ENCODE results near the gene SLC35F5.

- no peak for TF ChIP-seq POLR2AphosphoS5 (IDR thresholded peaks at IDR 0.05; ENCODE audit: low read depth, low read length)
- TF ChIP-seq EZH2 (conservative IDR thresholded peaks at IDR 0.05; ENCODE audit: low read depth, low read length), result no peak
- TF ChIP-seq MZF1 (CRISPR knock-in tag; IDR thresholded peaks at IDR 0.05; ENCODE audit: borderline replicate concordance), result no peak
- TF ChIP-seq EP300 (IDR thresholded peaks at IDR 0.05; ENCODE audit: low read depth in 2 of 2, low read length in 2 of 2), result no peak
- no peak for TF ChIP-seq EP300 (CRISPR knock-in tag; IDR thresholded peaks at IDR 0.05; ENCODE audit: borderline replicate concordance)
- no peak for TF ChIP-seq CTCF (CRISPR knock-in tag; IDR thresholded peaks at IDR 0.05)
- TF ChIP-seq PHF21A (CRISPR knock-in tag; IDR thresholded peaks at IDR 0.05), result no peak
- no peak for TF ChIP-seq NR2C2 (CRISPR knock-in tag; IDR thresholded peaks at IDR 0.05; ENCODE audit: borderline replicate concordance)
Measured at GRCh38 chr2:113799375-113799774, 42.9 kb upstream of the SLC35F5 start.
